HEK293 (cell line): Measurements from ENCODE around the gene HIPK2.

Source experiments
- CTCF ChIA-PET: fragments of 350-600 bp; formaldehyde crosslinking; extraction: SDS; loops from one replicate; lab custom pipeline; 2021; ENCODE audit warnings: antibody characterized with exemption; lab: Yijun Ruan, JAX
- POLR2A ChIA-PET: fragments of 300-600 bp; formaldehyde crosslinking; extraction: SDS; loops from one replicate; lab custom pipeline; 2020; ENCODE audit warnings: antibody characterized with exemption, inconsistent platforms; lab: Yijun Ruan, JAX
- H3K27ac ChIP-seq: fragments of 200-500 bp; sonication (Bioruptor generic); 2 replicates; pipeline ENCODE4 v1.5.1; 2014; ENCODE audit warnings: low read depth, low read length, control low read depth, inconsistent platforms; ENCODE audit errors: extremely low read depth
- H3K36me3 ChIP-seq, 2 experiments: fragments of 200-500 bp in 1 of 2; sonication (Bioruptor generic) in 1 of 2; 1 replicate in 1 of 2; 2 replicates in 1 of 2; pipeline ENCODE4 v1.5.1; 2014 to 2017; ENCODE audit warnings: inconsistent platforms in 2 of 2, low read length in 2 of 2; ENCODE audit not compliant: control insufficient read depth in 2 of 2, insufficient read depth in 1 of 2
- H3K4me1 ChIP-seq: fragments of 200-500 bp; sonication (Bioruptor generic); 2 replicates; pipeline ENCODE4 v1.5.1; 2014; ENCODE audit warnings: mild to moderate bottlenecking, low read length, inconsistent platforms; ENCODE audit not compliant: control insufficient read depth, insufficient read depth
- H3K4me3 ChIP-seq: 2 replicates; pipeline ENCODE4 v1.5.1; 2011; ENCODE audit warnings: low read depth, mild to moderate bottlenecking, control low read depth, low read length, moderate library complexity
- H3K9me3 ChIP-seq: fragments of 200-500 bp; sonication (Bioruptor generic); 2 replicates; pipeline ENCODE4 v1.5.1; 2014; ENCODE audit warnings: low read depth, low read length, inconsistent platforms; ENCODE audit not compliant: control insufficient read depth, insufficient read depth
- ATF2 ChIP-seq: fragments of 450-650 bp; formaldehyde crosslinking; IDR thresholded peaks from 2 replicates; pipeline ENCODE4 v1.5.1; 2016; ENCODE audit warnings: missing biosample characterization, missing genetic modification characterization, low read depth
- FEZF1 ChIP-seq: fragments of 450-650 bp; formaldehyde crosslinking; IDR thresholded peaks from 2 replicates; pipeline ENCODE4 v1.5.1; 2016; ENCODE audit warnings: missing biosample characterization, missing genetic modification characterization
- KLF1 ChIP-seq: fragments of 450-650 bp; formaldehyde crosslinking; IDR thresholded peaks from 2 replicates; pipeline ENCODE4 v1.5.1; 2016; ENCODE audit warnings: missing biosample characterization, missing genetic modification characterization
- KLF10 ChIP-seq: fragments of 450-650 bp; IDR thresholded peaks from 2 replicates; pipeline ENCODE4 v1.5.1; 2018; ENCODE audit warnings: missing biosample characterization, mild to moderate bottlenecking, missing genetic modification characterization
- KLF8 ChIP-seq: fragments of 450-650 bp; formaldehyde crosslinking; IDR thresholded peaks from 2 replicates; pipeline ENCODE4 v1.5.1; 2016; ENCODE audit warnings: missing biosample characterization, missing genetic modification characterization
- OSR2 ChIP-seq: fragments of 450-650 bp; formaldehyde crosslinking; IDR thresholded peaks from 2 replicates; pipeline ENCODE4 v1.5.1; 2016; ENCODE audit warnings: missing biosample characterization, missing genetic modification characterization
- PRDM10 ChIP-seq: fragments of 450-650 bp; formaldehyde crosslinking; IDR thresholded peaks from 2 replicates; pipeline ENCODE4 v1.5.1; 2016; ENCODE audit warnings: missing biosample characterization, missing genetic modification characterization
- PRDM4 ChIP-seq: fragments of 450-650 bp; formaldehyde crosslinking; IDR thresholded peaks from 2 replicates; pipeline ENCODE4 v1.5.1; 2017; ENCODE audit warnings: missing biosample characterization, missing genetic modification characterization
- PRDM6 ChIP-seq: fragments of 450-650 bp; formaldehyde crosslinking; IDR thresholded peaks from 2 replicates; pipeline ENCODE4 v1.5.1; 2017; ENCODE audit warnings: missing biosample characterization, missing genetic modification characterization
- SP2 ChIP-seq: fragments of 450-650 bp; formaldehyde crosslinking; IDR thresholded peaks from 2 replicates; pipeline ENCODE4 v1.5.1; 2016; ENCODE audit warnings: missing biosample characterization, missing genetic modification characterization
- TCF7L2 ChIP-seq: IDR thresholded peaks from 2 replicates; pipeline ENCODE4 v1.6.1; 2011; ENCODE audit warnings: low read depth, mild to moderate bottlenecking, inconsistent platforms, low read length, moderate library complexity, borderline replicate concordance
- YY2 ChIP-seq: fragments of 450-650 bp; formaldehyde crosslinking; IDR thresholded peaks from 2 replicates; pipeline ENCODE4 v1.5.1; 2016; ENCODE audit warnings: missing biosample characterization, missing genetic modification characterization
- ZBTB17 ChIP-seq: fragments of 450-650 bp; formaldehyde crosslinking; IDR thresholded peaks from 2 replicates; pipeline ENCODE4 v1.5.1; 2016; ENCODE audit warnings: missing biosample characterization, missing genetic modification characterization
- ZBTB44 ChIP-seq: fragments of 450-650 bp; IDR thresholded peaks from 2 replicates; pipeline ENCODE4 v1.5.1; 2018; ENCODE audit warnings: missing biosample characterization, mild to moderate bottlenecking, missing genetic modification characterization
- ZBTB48 ChIP-seq: fragments of 450-650 bp; formaldehyde crosslinking; IDR thresholded peaks from 2 replicates; pipeline ENCODE4 v1.5.1; 2016; ENCODE audit warnings: missing biosample characterization, missing genetic modification characterization
- ZNF26 ChIP-seq: fragments of 450-650 bp; formaldehyde crosslinking; IDR thresholded peaks from 2 replicates; pipeline ENCODE4 v1.5.1; 2016; ENCODE audit warnings: missing biosample characterization, missing genetic modification characterization
- ZNF394 ChIP-seq: fragments of 450-650 bp; formaldehyde crosslinking; IDR thresholded peaks from 2 replicates; pipeline ENCODE4 v1.5.1; 2016; ENCODE audit warnings: missing biosample characterization, missing genetic modification characterization, mild to moderate bottlenecking, moderate library complexity, borderline replicate concordance
- ZNF521 ChIP-seq: fragments of 450-650 bp; formaldehyde crosslinking; IDR thresholded peaks from 2 replicates; pipeline ENCODE4 v1.5.1; 2017; ENCODE audit warnings: missing biosample characterization, mild to moderate bottlenecking, missing genetic modification characterization
- ZNF529 ChIP-seq: fragments of 450-650 bp; formaldehyde crosslinking; IDR thresholded peaks from 2 replicates; pipeline ENCODE4 v1.5.1; 2017; ENCODE audit warnings: missing genetic modification characterization, missing biosample characterization; ENCODE audit not compliant: insufficient replicate concordance
- ZNF580 ChIP-seq: fragments of 450-650 bp; formaldehyde crosslinking; IDR thresholded peaks from 2 replicates; pipeline ENCODE4 v1.5.1; 2016; ENCODE audit warnings: missing biosample characterization, missing genetic modification characterization
- ZNF843 ChIP-seq: fragments of 450-650 bp; formaldehyde crosslinking; IDR thresholded peaks from 2 replicates; pipeline ENCODE4 v1.5.1; 2016; ENCODE audit warnings: missing biosample characterization, missing genetic modification characterization
- ZXDB ChIP-seq: fragments of 450-650 bp; formaldehyde crosslinking; IDR thresholded peaks from 2 replicates; pipeline ENCODE4 v1.5.1; 2016; ENCODE audit warnings: missing biosample characterization, missing genetic modification characterization

HIPK2 gene

GRCh38 chr7:139591550-139592195 lies 186.1 kb downstream of the HIPK2 start:
- H3K4me1 ChIP-seq: peaks cover 6% of the 10 kb centered on the region
- no peaks in the 10 kb centered on the region for H3K9me3 ChIP-seq
- H3K36me3 ChIP-seq: peaks cover 0 to 64% of the 10 kb centered on the region in 2 experiments; a peak in 2 of 3 replicates
- TF ChIP-seq ZNF580 (tag by site-specific recombination): 0 out of 2 replicates have a peak, but pooled peaks have one; percentile 9
- 0 out of 2 replicates have a peak, but pooled peaks have one; percentile 12 for TF ChIP-seq ZBTB17 (tag by site-specific recombination)
- no peak for TF ChIP-seq ZNF521 (tag by site-specific recombination)
- TF ChIP-seq ZBTB44 (tag by site-specific recombination): 0 out of 2 replicates have a peak, but pooled peaks have one; percentile 53
- no peak for TF ChIP-seq ZNF529 (tag by site-specific recombination)
- TF ChIP-seq FEZF1: peak; percentile 89
- peak; percentile 95 for TF ChIP-seq OSR2 (tag by site-specific recombination)
- 0 out of 2 replicates have a peak, but pooled peaks have one; percentile 10 for TF ChIP-seq YY2 (tag by site-specific recombination)
- TF ChIP-seq SP2: peak; percentile 9; the same call in 1 of the 2 replicates
- TF ChIP-seq KLF1 (tag by site-specific recombination): no peak
- TF ChIP-seq PRDM10 (tag by site-specific recombination): no peak; the same call in 1 of the 2 replicates
- TF ChIP-seq ZNF26 (tag by site-specific recombination): no peak
- TF ChIP-seq PRDM4 (tag by site-specific recombination): peak; percentile 26; the same call in 1 of the 2 replicates
- TF ChIP-seq ZNF394 (tag by site-specific recombination): peak; percentile 37; the same call in 1 of the 2 replicates
- TF ChIP-seq KLF10: peak; percentile 60; the same call in 1 of the 2 replicates
- TF ChIP-seq ATF2 (tag by site-specific recombination): no peak
- TF ChIP-seq ZNF843 (tag by site-specific recombination): peak; percentile 88
- peak; percentile 88 for TF ChIP-seq PRDM6 (tag by site-specific recombination)
- TF ChIP-seq TCF7L2: peak; percentile 78
- TF ChIP-seq ZXDB (tag by site-specific recombination): peak; percentile 74
- TF ChIP-seq KLF8: no peak
- TF ChIP-seq ZBTB48 (tag by site-specific recombination): no peak
- no peak overlapping the region for H3K4me3 ChIP-seq
- CTCF ChIA-PET: interaction anchor here (0.7 to 1.4 kb wide), 3 partner anchors 10 to 162 kb away, joined by 3 to 9 read pairs (median 4); no protein-coding TSS in a partner anchor
- H3K27ac ChIP-seq: no peak overlapping the region
- POLR2A ChIA-PET: no interaction called here
